ENCODE measurements around the gene STK33.
A peak's percentile ranks its signal among the peaks of the same experiment; 100 is the strongest.

Gene STK33

GRCh38 chr11:8354622-8355415, 239.2 kb downstream of the STK33 start:
- peak in 1 of 2 experiments; percentile 63 for DNase-seq

GRCh38 chr11:8352876-8353505, 241.0 kb downstream of the STK33 start:
- no peak for DNase-seq

- DNase-seq: no peak
Observed at GRCh38 chr11:8352103-8352875, 241.7 kb downstream of the STK33 start.

- no peak for DNase-seq
Observed at GRCh38 chr11:8351223-8351622, 242.8 kb downstream of the STK33 start.

- DNase-seq: no peak
Observed at GRCh38 chr11:8347978-8348377, 246.1 kb downstream of the STK33 start.

DNA sequence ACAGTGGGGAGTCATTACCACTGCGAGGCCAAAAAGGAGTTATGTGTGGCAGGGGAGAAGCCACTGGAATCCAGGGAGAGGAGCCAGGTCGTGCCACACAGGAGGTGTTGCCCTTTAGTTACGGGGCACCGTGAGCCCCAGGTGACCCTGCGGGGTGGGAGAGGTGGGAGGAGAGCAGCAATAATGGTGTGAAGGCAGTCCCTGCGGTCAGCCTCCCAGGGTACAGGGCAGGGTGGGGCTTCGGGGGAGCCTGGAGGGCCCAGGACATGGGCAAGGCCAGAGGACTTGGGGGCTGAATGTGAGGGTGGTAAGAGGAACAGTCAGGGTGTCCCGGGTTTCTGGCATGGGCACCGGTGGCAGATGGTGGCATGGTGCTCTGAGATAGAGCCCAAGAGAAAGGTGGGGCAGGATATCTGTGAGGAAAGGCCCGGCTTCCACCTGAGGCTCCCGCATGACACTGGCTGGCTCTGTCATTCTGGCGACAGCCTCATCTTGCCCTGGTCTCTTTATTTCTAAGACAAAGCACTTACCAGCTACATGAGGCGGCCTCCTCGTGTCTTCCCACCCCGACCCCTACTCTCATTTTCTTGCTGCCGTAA, 247.8 kb downstream of the STK33 start:
- DNase-seq: no peak

DNA sequence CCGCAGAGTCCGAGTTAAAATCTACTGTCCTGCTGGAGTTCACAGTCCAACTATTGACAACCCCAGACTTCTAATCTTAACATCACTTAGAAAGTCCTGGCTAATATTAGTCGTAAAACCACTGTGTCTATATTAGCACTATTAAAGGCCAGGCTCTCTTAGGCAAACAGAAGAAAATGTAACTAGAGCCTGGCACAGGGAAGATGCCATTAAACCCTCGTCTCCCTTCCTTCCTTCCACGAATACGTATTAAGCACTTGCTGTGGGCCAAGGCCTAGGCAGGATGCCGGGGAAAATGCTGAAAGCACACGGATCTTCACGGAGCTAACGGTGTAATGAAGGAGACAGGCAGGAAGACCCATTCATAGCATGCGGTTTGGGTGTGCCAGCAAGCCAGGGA, 248.8 kb downstream of the STK33 start:
- DNase-seq: no peak

DNA sequence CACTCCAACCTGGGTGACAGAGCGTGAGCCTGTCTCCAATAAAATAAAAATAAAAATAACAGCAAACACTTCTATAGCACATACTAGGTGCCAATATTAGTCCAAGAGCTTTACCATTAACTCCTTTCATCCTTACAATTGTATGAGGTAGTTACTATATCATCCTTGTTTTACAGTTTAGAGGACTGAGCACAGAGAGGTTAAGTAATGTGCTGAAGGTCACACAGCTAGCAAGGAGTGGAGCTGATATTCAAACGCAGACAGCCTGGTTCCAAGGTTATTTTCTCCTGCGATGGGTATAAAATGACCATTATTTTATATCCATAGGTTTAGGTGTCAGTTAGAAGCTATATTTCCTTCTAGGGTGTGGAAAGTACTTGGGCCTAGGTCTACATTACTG, 249.7 kb downstream of the STK33 start:
- DNase-seq: no peak

- no peak for DNase-seq
Observed at GRCh38 chr11:8342821-8343681, 251.0 kb downstream of the STK33 start.

DNA sequence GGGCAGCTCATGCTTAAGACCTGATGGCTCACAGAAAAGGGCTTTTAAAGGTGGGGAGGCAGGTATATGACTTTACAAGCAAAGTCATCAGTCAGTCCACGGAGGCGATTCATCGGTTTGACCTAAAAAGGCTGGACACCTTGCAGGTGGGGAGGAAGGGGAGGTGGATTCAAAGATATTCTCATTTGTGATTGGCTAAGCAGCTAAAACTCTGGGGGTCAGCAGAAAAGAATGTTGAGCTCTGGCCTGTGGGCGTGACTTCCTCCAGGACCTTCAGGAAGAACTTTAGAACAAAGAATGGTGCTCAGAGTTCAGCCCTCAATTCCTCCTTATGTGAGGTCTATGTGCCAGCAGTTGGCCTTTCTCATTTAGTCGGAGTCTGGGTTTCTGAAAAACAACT, 252.0 kb downstream of the STK33 start:
- DNase-seq: no peak

Data from NCI-H446 (cell line).